ENCODE data around the gene CALN1. TPM values are rescaled to one million over a fixed set of nuclear protein-coding genes. Genes with fewer than 3 reads are reported as not detected.

CALN1 gene
- total RNA-seq, 1 experiment from 2014 or later, result 0.05 TPM

- intact Hi-C loops (cut with micrococcal nuclease; ENCODE audit: unreplicated experiment), result no loop called here
- POLR2A ChIA-PET, result no interaction called here
- no peaks in the 10 kb centered on the region for H3K9me3 ChIP-seq (ENCODE audit: control insufficient read depth, insufficient read depth, low read depth, low read length)
- no peak overlapping the region for H3K27ac ChIP-seq (ENCODE audit: low read length)
- CTCF ChIA-PET, result no interaction called here
- TF ChIP-seq TCF7L2 (IDR thresholded peaks at IDR 0.05; ENCODE audit: low read depth, low read length), result no peak
- TF ChIP-seq CTCF (IDR thresholded peaks at IDR 0.05), result no peak
- TF ChIP-seq SIN3A (IDR thresholded peaks at IDR 0.05; ENCODE audit: borderline replicate concordance, insufficient read depth, low read depth, low read length), result no peak
- DNase-seq (ENCODE audit: low read depth, low spot score) (no peak), ATAC-seq (no peak)
- H3K4me1 ChIP-seq (ENCODE audit: control insufficient read depth, insufficient read depth, low read length), result no peaks in the 10 kb centered on the region
- in situ Hi-C loops (cut with HindIII; ENCODE audit: low pct_unique_long_range_greater_than_20kb, low sequenced_read_pairs), result no loop called here
- BruUV-seq (replicated peaks), result no TSS peak
- H3K4me3 ChIP-seq (ENCODE audit: low read depth in 2 of 2, low read length in 2 of 2), result no peak overlapping the region
- no peaks in the 10 kb centered on the region for H3K27me3 ChIP-seq (ENCODE audit: control insufficient read depth, insufficient read depth, low read length)
- H3K36me3 ChIP-seq (ENCODE audit: control insufficient read depth, insufficient read depth, low read length), result no peaks in the 10 kb centered on the region
Measured at GRCh38 chr7:72362246-72362645, 49.9 kb downstream of the CALN1 start.

- BruUV-seq (replicated peaks), result no TSS peak
- H3K27ac ChIP-seq (ENCODE audit: low read length), result no peak overlapping the region
- in situ Hi-C loops (cut with HindIII; ENCODE audit: low pct_unique_long_range_greater_than_20kb, low sequenced_read_pairs), result no loop called here
- H3K4me3 ChIP-seq (ENCODE audit: low read depth in 2 of 2, low read length in 2 of 2), result no peak overlapping the region
- no peaks in the 10 kb centered on the region for H3K9me3 ChIP-seq (ENCODE audit: control insufficient read depth, insufficient read depth, low read depth, low read length)
- ChIA-PET CTCF (no interaction called here), POLR2A (no interaction called here)
- no peaks in the 10 kb centered on the region for H3K4me1 ChIP-seq (ENCODE audit: control insufficient read depth, insufficient read depth, low read length)
- TF ChIP-seq SIN3A (IDR thresholded peaks at IDR 0.05; ENCODE audit: borderline replicate concordance, insufficient read depth, low read depth, low read length), result no peak
- TF ChIP-seq POLR2AphosphoS5 (IDR thresholded peaks at IDR 0.05; ENCODE audit: low read depth, low read length), result no peak
- TF ChIP-seq REST (IDR thresholded peaks at IDR 0.05; ENCODE audit: insufficient read depth in 1 of 2, low read depth in 2 of 2, low read length in 1 of 2), result no peak
- TF ChIP-seq CTCF (IDR thresholded peaks at IDR 0.05), result no peak
- no peak for TF ChIP-seq TCF7L2 (IDR thresholded peaks at IDR 0.05; ENCODE audit: low read depth, low read length)
- intact Hi-C loops (cut with micrococcal nuclease; ENCODE audit: unreplicated experiment), result no loop called here
- ATAC-seq (no peak), DNase-seq (ENCODE audit: low read depth, low spot score) (no peak)
- no peaks in the 10 kb centered on the region for H3K36me3 ChIP-seq (ENCODE audit: control insufficient read depth, insufficient read depth, low read length)
- peaks cover 19% of the 10 kb centered on the region for H3K27me3 ChIP-seq (ENCODE audit: control insufficient read depth, insufficient read depth, low read length)
Measured at GRCh38 chr7:72345208-72345727, 66.9 kb downstream of the CALN1 start.

Measured in Panc1 (cell line).